GM18520 (cell line): ENCODE data around the gene GOPC.

ENCODE experiments used
- ATAC-seq: cut with Tn5 transposase; IDR thresholded peaks from one replicate; pipeline ENCODE4 v1.9.1; 2021; ENCODE audit not compliant: unreplicated experiment

Gene GOPC

DNA sequence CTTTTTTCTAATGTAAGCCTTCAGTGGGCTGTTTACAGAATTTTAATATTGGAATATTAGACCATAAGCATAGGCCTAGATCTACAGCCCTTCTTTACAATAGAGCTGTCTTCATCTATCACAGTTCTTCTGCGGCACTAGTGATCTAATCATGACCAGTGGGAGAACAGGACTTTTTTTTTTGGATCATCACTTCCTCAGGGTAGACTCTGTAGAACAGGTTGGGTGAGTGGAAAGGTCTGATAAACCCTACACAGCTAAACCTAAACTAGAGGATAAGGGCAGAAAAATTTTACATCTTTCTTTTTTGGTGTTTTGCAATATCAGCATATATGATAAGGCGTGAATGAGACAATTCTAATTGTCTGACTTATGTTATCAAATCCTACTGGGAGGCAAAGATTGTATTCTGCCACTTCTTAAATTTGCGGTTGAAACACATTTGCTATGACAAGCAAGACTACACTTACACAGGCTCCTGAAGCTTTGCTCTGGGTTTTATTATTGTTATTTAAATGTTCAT is 52.2 kb downstream of the GOPC start:
- no peak for ATAC-seq

DNA sequence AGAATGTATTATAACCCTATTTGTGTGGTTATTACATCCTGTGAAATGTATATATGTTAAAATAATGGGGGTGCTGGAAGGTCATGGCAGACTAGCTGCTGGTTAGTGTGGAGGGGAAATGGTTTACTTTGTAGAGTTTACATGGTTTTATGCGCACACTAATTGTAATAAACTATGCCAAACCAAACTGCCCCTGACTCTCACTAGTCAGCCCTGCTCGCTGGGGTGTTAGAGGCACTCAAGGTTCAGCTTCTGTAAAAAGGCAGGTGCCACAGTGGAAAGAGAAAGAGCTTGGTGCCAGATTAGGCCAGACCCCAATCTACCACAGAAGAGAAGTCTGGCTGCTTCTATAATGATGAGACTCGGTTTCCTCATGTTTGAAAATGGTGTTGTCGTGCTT is 52.7 kb downstream of the GOPC start:
- no peak for ATAC-seq

DNA sequence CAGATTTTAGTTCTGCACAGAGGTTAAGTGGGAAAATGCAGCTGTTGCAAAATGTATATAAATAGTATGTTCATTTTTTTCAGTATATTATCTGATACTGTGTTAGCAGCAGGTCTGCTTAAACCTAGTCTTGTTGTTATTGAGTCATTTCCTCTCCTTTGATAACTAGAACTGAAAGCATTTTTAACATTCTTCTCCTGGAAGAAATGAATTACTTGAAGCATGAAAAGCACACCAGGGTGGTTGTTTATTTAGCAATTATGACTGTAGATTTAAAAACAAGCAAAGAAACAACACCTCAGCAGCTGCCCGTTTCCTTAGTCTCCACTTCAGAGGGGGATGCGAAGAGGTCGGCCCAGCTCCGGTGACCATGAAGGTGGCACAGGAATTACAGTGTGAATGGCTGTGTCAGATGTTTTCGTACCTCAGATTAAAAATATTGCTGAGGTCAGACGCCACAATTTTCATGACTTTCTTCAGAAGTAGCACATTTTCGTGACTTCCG is 53.5 kb downstream of the GOPC start:
- ATAC-seq: no peak

DNA sequence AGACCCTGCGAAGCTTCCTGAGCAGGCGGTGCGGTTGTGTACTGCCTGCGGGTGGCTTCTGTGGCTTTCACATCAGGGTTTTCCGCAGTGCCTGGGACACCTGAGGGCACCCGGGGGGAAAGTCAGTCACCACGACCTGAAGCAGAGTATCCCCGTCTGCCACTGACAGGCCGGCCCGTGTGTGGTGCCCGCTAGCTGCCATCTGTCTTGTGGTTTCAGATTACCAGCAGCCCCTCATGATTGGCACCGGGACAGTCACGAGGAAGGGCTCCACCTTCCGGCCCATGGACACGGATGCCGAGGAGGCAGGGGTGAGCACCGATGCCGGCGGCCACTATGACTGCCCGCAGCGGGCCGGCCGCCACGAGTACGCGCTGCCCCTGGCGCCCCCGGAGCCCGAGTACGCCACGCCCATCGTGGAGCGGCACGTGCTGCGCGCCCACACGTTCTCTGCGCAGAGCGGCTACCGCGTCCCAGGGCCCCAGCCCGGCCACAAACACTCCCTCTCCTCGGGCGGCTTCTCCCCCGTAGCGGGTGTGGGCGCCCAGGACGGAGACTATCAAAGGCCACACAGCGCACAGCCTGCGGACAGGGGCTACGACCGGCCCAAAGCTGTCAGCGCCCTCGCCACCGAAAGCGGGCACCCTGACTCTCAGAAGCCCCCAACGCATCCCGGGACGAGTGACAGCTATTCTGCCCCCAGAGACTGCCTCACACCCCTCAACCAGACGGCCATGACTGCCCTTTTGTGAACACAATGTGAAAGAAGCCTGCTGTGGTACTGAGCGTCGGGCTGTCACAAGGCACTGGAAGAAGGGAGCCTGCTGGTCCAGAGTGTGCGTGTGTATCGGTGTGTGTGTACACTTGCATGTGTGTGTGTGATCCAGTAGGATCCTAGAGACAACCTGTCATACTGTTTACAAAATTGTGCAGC is 54.4 kb downstream of the GOPC start:
- ATAC-seq: peak; percentile 37

DNA sequence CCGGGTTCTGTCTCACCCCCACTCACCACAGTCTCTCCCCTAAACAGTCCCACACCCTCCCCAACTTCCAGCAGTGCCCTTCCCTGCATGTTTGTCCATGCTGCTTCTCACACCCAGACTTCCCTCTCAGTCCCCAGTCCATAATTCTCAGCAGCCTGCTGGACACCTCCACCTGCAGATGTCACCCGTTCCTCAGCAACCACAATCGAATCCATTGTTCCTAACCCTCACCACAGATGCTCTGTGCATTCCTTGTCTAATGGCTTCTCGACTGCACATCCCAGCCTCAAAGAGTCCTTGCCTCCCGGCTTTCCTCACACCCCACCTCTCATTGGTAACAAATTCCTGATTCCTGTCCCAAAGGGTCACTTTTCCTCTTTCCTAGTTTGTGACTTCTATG is 55.6 kb downstream of the GOPC start:
- no peak for ATAC-seq

DNA sequence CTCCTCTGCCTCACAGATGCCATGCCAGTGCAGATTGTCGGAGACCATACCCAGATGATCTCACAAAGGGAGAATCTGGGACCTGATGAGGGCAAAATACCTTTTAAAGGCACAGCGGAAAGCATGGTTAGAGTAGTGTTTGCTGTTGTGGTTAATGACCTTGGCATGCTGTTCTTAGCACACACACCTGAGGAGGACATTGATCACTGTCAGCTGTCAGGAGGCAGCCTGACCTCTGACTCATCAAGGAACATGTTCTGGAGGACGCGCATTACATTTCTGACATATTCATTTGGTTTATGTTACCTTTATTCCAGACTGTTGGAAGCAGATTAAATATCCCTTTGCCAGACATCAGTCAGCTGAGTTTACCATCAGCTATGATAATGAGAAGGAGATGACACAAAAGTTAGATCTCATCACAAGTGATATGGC is 57.1 kb downstream of the GOPC start:
- ATAC-seq: no peak

DNA sequence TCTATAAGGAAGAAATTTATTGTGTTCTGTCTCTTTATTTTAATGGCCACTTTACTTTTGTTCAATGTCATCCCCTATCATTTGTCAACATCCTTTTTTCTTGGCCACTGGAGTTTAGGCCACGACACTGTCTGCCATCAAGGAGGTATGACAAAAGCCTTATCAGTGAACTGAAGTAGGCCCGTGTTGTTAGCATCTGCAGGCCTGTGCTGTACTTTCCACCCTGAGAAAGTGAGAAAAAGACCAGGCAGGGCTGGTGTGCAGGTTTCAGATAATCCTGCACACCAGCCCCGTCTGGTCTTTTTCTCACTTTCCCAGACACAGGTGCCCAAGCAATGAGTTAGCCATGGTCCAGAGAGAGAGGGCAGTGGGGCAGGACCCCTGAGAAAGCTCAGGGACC is 57.6 kb downstream of the GOPC start:
- ATAC-seq: no peak

DNA sequence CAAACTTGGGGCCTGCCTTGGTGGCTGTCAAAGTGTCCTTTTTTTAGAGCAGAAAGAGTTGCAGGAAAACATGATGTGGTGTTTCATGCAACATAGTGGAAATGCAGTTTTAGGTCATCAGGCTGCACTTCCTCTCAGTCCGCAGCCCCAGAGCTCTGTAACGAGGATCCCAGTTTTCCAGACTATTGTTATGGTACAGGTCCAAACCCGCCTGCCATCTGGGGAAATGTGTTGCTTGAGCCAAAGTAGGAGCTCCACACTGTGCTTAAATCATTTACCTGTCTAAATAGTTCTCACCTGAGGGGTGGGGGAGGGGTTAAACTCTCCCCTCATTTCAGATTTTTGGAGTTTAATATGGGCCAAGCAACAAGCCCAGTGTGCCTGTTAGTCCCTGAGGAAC is 59.8 kb downstream of the GOPC start:
- ATAC-seq: no peak

DNA sequence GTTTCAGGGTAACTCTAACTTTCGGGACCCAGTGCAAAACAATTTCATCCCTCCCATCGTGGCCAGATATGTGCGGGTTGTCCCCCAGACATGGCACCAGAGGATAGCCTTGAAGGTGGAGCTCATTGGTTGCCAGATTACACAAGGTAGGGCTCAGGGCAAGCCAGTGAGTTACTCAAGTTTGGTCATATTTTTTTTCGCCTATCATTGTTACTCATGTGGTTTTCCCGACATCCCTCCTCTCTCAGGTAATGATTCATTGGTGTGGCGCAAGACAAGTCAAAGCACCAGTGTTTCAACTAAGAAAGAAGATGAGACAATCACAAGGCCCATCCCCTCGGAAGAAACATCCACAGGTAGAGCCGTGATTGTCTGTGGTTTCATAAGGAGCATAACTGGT is 61.6 kb downstream of the GOPC start:
- ATAC-seq: no peak

DNA sequence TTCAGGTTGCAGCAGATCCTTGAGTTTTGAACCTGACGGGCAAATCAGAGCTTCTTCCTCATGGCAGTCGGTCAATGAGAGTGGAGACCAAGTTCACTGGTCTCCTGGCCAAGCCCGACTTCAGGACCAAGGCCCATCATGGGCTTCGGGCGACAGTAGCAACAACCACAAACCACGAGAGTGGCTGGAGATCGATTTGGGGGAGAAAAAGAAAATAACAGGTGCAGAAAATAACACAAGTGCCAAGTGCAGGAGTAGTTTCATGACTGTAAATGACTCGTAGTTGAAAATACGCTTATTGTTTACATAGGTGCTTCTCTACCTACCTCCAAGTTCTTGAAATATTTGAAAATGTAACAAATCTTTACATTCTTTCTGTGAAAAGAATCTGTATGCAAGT is 63.7 kb downstream of the GOPC start:
- ATAC-seq: peak; percentile 59

DNA sequence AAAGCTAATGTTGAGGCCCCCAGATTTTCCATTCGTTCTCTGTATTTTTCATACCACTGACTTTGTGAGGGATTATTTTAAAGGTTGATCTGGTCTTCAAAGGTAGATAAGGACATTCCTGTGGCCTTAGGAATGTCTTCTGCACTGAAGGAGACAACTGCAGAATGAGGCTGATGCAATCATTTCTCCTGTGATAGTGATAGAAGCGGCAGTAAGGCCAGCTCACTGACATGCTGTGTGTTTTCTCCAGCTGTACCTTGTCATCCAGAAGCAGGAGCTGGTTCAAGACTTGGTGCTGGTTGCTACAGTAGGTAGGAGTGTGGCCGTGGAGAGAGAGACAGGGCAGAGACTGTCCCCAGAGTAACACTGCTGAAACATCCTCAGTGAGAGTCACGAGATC is 66.0 kb downstream of the GOPC start:
- ATAC-seq: no peak

DNA sequence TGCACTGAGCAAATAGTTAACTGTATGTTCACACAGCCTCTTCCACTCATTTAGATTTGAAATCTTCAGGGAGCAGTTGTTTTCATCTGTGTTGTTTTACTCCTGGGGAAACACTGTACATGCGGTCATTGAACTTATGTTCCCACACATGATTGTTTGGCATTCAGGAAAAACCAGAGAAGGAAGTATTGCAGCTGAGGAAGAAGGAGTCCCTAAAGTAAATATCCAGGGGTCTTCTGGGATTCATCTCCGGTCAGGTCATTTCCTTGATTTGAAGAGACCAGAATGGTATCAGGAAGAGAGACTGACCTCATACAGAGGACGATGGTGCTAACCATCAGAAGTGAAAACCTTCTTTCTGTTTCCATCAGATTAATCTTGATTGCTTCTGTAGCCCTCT is 67.3 kb downstream of the GOPC start:
- ATAC-seq: no peak

DNA sequence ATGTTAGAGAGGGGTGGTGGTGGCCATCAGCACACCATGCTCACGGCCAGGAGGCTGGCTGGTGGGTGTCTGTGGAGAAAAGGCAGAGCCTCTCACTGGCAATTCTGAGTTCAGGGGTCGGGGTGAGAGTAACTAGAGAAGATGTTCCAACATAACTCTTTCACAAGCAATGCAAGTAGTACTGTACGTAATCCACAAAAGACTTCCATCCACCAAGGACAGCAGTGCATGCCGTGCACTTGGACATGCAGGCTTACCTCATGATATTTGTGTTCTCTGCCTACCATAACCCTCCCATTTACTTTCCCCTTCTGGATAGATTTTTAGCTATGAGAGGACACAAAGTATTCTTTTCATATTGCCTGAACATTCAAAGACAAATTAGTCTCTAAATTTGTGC is 68.5 kb downstream of the GOPC start:
- ATAC-seq: no peak

DNA sequence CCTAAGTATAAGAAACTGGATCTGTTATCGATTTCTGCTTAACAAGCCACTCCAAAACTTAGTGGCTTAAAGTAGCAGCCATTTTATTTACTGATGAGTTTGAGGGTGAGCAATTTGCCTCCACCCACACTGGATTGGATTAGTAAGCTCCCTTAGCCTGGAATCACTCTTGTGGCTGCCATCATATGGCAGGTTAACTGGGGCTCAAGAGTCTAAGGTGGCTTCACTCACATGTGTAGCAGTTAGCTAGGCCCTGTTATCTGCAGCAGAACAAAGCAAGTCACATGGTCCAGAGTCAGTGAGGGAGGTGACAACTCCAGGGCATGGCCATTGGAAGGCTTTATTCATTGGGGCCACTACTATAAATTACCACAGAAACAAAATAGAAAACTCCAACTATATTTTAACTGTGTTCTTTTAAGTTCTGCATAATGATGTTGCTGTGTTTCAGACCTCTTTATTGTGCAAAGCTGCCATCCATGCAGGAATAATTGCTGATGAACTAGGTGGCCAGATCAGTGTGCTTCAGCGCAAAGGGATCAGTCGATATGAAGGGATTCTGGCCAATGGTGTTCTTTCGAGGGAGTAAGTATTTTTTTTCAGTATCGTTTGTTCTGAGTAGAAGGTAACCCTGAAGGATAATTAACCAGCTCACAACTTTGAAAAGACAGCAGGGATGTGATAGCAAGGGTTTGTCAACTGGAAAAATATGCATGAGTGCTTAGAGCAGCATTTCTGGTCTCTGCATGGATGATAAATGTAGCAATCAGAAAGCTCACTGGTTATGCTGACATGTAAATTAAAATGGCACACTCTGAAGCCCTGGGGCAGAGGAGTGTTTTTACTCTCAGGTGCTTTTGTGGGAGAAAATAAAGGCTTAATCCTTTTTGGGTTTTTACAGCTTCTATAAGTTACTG is 70.2 kb downstream of the GOPC start:
- ATAC-seq: no peak

DNA sequence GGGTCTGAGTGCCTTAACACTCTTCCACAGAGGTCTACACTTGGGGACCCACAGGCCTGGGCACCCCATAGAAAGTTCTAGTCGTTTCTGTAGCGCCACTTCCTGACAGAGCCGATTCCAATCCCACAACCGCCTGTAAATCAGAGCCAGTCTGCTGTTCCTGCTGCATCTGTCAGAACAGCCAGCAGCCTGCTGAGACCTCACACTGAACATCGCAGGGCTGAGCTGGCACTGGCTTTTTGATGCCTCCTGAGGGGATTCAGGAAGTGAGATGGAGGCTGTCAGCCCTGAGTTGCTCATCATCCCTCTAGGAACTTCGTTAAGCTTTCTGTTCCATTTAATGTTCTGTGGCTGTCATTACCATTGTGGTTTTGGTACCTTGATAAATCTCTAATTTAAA is 71.0 kb downstream of the GOPC start:
- no peak for ATAC-seq

DNA sequence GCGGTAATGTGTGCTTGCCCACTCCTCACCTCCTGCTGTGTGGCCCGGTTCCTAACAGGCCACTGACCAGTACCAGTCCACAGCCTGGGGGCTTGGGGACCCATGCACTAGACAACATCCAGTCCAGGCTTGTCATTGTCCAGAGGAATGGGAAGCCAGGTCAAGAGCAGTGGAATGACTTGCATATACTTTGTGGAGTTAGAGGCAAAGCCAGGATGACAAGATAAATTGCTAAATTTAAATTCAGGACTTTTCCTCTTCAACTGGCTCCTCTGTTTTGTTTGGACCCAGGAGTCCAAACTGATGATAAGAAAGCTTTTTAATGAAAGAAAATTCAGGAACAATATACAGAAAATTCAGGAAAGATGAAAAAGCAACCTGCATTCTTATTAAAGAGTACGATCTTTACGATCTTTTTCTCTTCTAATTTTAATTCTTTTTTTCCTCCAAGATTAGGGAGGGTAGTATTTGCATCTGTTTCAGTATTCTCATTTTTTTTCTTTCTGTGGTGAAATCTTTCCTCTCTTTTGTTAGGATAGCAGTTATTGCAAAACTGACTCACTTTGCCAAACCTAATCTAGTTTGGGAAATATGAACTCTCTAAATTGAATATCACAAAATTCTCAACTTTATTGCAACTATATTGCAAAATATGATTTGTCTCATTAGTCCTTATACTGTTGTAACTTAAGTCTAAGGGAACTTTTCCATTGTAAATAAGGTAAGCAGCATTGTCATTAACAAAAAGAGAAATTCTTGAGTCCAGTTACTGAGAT is 71.7 kb downstream of the GOPC start:
- ATAC-seq: no peak

DNA sequence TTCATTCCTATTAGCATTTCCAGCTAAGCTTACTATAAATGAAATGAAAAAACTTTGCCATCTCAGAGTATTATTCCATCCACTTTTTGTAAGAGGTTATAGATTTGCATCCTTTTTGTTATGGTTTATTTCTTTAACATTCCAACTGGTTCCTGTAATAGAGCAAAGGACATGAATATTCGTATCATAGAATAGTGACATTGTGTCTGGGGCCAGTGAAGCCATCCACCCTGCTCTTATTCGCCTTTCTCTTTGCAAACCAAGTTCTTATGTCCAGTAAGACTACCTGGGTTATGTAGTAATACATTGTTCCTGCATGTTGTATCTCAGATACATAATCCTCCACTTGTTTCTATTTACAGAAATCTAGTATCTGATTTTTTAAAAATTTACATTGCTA is 76.7 kb downstream of the GOPC start:
- no peak for ATAC-seq

DNA sequence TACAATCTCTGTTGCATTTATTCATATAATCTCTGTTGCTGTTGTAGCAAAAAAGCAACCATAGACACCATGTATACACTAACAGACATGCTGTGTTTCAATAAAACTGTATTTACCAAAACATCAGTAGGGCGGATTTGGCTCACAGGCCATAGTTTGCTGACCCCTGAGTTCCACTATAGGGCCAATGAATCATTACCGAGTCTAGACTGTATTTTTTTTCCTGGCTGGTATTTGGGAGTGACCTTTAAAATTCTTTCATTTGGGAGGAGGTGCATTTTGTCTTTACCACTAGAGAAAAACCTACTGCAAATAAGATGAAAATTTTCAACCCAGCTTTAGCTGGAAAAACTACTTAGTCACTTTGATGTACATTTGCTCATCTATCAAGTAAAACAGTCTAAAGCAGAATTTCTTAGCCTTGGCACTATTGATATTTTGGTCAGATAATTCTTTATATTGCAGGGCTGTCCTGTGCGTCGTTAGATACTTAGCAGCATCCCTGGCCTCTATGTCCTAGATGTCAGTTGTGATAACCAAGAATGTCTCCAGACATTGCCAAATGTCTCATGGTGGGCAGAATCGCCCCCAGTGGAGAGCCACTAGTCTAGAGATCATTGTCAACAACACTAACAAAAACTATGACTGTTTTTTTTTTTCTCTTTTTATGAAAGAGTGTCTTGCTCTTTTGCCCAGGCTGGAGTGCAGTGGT is 80.4 kb downstream of the GOPC start:
- ATAC-seq: no peak

DNA sequence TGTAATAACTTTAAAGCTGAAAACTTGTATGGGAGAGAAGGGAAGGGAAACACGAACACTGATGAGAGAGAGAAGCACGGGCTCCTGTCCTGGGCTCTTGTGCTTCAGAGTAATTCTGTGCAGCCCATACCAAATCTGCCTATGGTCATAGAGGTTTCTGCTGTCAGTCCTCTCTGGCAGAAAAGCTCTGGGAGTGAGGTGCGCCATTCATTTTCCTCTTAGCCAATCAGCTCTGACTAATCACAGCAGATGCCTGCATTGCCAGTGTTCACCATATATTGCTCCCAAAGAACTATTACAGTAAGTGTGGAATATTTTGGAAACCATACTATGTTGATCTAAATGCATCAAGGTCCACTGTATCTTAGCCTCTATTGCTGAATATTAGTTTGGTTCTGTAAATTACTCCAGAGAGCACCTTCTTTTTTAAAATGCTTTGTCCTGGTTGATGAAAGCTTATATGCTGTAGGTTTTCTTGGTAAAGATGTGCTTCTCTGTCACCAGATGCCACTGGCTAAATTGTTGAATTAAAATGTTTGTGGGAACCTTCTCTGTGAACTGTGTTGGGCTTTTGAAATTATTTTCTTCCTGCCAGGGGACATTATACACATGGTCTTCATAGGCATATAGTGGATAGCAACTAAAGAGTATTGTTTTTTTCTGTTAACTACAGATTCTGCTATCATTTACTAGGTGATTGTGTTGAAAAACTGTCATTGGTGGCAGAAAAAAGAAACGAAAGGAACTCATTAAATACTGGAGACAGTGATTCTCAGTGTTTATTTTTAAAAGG is 81.5 kb downstream of the GOPC start:
- ATAC-seq: no peak
